ENCODE measurements around the gene KIFC3.

DNA sequence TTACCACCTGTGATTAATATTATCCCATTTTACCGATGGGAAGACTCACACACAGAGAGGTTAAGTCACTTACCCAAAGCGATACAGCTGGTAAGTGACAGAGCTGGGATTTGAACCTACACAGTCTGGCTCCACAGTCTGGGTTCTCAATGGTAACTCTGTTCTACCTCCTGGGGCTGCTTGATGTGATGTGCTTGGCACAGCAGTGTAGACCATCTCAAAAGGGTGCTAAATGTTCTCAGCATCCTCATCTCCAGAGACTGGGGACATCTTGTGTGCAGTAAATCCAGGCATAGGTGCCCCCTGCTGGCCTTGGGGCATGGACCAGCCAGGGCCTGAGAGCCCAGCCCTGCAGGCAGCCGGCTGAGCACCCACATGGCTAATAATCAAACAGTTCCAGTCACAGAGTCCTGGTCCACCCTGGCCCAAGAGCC lies 82.1 kb downstream of the KIFC3 start:
- TF ChIP-seq CTCF (conservative IDR thresholded peaks at IDR 0.05 in 1 of 2, IDR thresholded peaks at IDR 0.05 in 1 of 2; ENCODE audit: low read depth in 1 of 2, low read length in 2 of 2) (peak; percentile 46 to 73), EZH2 (IDR thresholded peaks at IDR 0.05; ENCODE audit: low read length, missing control alignments) (no peak)
